Neuron (in vitro differentiated cells): Measurements from ENCODE around the gene GFRA1.

Source experiments
- H2AFZ ChIP-seq: one replicate; pipeline ENCODE4 v1.6.1; 2013; ENCODE audit warnings: low read depth, mild to moderate bottlenecking, inconsistent platforms, low read length, moderate library complexity
- H3K27me3 ChIP-seq: one replicate; pipeline ENCODE4 v1.6.1; 2013; ENCODE audit warnings: low read length; ENCODE audit not compliant: insufficient read depth
- H3K36me3 ChIP-seq: one replicate; pipeline ENCODE4 v1.6.1; 2013; ENCODE audit warnings: low read length; ENCODE audit not compliant: insufficient read depth
- H3K4me1 ChIP-seq: one replicate; pipeline ENCODE4 v1.6.1; 2013; ENCODE audit warnings: low read length; ENCODE audit not compliant: insufficient read depth
- H3K4me3 ChIP-seq: 2 replicates; pipeline ENCODE4 v1.5.1; 2013; ENCODE audit warnings: mild to moderate bottlenecking, low read length, moderate library complexity
- H3K9me3 ChIP-seq: one replicate; pipeline ENCODE4 v1.6.1; 2013; ENCODE audit warnings: low read length

Gene GFRA1

DNA sequence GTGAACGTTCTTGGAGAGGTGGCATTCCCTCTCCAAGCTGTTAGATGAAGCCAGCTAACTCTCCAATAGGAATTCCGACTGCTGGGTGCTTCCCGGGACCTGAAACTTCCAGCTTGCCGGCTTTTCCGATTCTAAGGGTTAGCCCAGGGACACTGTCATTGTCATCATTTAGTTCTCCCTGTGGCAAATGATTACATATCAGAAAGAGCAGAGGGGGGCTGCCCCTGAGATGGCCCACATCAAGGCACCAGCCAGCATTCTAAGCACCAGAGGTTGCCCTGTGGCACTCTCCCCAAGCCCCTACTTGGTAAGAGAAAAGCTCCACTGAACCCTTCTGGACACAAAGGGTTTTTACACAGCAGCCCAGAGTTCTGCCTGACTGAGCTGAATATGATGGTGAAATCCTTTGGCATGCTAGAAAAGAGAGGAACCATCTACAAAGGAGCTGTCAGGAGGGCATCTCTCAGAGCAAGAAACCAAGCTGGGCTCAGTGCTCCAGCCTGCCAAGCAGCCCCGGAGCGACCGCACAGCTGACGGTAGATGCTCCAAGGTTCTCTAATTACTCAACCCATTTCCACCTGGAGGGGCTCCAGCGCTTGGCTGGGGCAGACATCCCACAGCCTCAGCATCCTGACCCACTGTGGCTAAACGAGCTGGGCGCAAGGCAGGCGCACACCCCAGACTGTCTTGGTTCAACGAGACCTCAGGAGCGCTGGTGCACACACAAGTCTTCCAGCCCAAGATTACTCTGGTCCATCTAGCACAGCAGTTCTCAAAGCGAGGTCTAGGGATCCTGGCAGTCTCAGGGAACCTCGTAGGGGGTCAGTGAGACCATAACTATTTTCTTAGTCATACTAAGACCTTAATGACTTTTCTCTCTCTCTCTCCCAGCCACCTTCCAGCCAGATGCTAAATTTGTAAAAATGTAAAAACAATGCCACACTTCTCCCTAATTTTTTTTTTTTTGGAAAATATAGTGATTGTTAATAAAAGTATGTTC is 160.5 kb downstream of the GFRA1 start:
- H3K27me3 ChIP-seq = no peaks in the 10 kb centered on the region

DNA sequence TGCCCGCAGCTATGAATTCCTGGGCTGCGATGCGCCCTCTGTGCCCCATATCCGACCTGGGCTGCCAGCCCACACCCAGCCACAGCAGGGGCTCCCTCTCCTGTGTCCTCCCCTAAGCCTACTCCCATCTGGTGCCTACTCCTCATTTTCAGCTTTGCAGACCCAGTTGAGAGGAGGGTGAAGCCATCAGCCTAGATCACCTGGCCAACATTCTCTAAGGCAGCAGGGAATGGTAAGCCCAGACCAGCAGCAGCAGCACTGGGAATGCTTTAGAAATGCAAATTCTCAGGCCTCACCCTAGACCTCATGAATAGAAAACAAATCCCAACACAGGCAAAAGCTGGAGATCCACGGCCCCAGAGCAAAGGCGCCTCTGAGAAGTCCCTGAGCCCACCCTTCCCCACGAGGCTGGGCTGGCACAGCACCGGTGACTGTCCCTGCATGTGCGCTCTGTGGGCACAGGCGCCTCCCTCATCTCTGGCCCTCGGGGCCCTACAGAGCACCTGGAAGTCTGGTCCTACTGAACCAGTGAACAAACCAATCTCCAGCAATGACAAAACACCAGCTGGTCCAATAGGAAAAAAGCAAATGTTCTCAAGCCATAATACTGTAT is 161.4 kb downstream of the GFRA1 start:
- no peaks in the 10 kb centered on the region for H3K4me1 ChIP-seq
- H2AFZ ChIP-seq = no peak overlapping the region
- no peaks in the 10 kb centered on the region for H3K36me3 ChIP-seq
- no peaks in the 10 kb centered on the region for H3K27me3 ChIP-seq
- H3K4me3 ChIP-seq = no peak overlapping the region
- no peaks in the 10 kb centered on the region for H3K9me3 ChIP-seq

More for the DNA sequence above, 160.5 kb downstream of the GFRA1 start:
- Histone ChIP-seq H3K4me1 (no peaks in the 10 kb centered on the region), H2AFZ (no peak overlapping the region), H3K9me3 (no peaks in the 10 kb centered on the region), H3K36me3 (peaks cover 2% of the 10 kb centered on the region), H3K4me3 (no peak overlapping the region)

DNA sequence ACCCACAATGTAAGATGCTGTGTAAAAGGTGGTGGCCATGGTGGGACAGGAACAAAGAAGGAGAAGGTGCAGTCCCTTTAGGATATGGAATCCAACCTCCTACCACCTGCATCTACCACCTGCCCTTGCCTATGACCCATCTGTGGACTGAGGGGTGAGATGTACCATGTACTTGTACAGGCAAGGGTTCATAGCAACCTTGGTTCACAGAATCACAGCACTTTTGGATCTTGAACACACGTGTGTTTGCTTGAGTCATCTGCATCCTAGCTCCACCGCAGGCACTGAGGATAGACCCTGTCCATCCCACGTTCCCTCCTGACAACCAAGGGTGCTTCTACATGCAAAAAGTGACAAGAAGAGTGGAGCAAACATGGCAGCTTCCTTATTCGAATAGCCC is 162.3 kb downstream of the GFRA1 start:
- Histone ChIP-seq H3K27me3 (no peaks in the 10 kb centered on the region), H3K36me3 (no peaks in the 10 kb centered on the region), H3K4me3 (no peak overlapping the region), H3K9me3 (no peaks in the 10 kb centered on the region), H2AFZ (no peak overlapping the region), H3K4me1 (no peaks in the 10 kb centered on the region)

DNA sequence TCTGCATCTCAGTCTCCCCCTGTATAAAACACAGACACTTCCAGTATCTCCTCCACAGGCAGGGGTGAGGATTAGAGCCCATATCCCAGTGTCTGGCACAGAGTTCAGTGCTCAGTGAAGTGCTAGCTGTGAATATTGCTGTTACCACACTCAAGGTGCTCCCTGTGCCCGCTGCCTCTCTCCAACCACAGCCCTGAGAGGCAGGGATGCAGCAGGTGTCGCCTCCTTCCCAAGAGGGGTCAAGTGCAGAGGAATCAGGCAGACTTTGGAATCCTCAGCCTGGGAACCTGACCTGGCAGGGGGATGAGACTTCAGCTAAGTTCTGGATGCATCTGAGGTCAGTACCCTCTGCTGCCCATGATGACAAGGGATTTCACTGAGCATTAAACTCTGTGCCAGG is 163.1 kb downstream of the GFRA1 start:
- Histone ChIP-seq H3K27me3 (no peaks in the 10 kb centered on the region), H3K9me3 (no peaks in the 10 kb centered on the region), H3K4me3 (no peak overlapping the region), H3K4me1 (peaks cover 3% of the 10 kb centered on the region), H2AFZ (no peak overlapping the region), H3K36me3 (no peaks in the 10 kb centered on the region)

DNA sequence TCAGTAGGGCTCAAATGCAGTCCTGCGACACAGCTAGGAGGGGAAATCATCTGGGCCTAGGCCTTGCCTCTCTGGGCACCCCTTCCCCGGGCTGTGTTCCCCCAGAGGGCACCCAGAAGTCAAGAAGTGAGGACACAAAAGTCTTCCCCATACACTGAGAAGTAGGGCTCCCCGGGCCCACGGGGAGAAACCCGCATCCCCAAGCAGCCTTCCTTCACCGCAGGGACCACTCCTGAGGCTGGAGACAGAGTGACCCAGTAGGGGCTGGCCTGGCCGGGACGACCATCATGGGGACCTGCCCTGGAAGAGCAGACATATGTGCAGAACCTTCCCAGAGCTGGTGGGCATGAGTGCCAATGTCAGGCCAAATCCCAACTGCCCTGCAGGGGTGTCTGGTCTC is 163.5 kb downstream of the GFRA1 start:
- no peak overlapping the region for H2AFZ ChIP-seq
- H3K36me3 ChIP-seq = no peaks in the 10 kb centered on the region
- H3K4me3 ChIP-seq = no peak overlapping the region
- no peaks in the 10 kb centered on the region for H3K9me3 ChIP-seq
- H3K4me1 ChIP-seq = peaks cover 3% of the 10 kb centered on the region
- no peaks in the 10 kb centered on the region for H3K27me3 ChIP-seq

DNA sequence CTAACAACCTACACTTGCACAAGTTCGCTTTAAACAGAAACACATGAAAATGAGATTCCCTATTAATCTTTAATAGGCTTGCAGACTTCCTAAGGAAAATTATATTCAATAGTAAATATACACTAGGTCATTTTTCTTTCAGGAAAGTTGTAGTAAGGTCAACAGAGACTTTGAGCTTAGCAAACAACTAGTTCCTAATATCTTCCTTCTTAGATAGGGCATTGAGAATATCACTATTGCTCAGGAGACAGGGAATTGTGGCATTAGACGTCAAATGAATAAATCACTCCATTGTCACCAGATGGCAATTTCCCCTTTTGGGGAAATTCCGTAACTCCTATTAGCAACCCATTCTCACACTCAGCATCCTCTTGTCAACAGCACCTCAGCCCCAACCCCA is 164.9 kb downstream of the GFRA1 start:
- Histone ChIP-seq H2AFZ (no peak overlapping the region), H3K4me1 (peaks cover 3% of the 10 kb centered on the region), H3K27me3 (no peaks in the 10 kb centered on the region), H3K9me3 (no peaks in the 10 kb centered on the region), H3K4me3 (no peak overlapping the region), H3K36me3 (no peaks in the 10 kb centered on the region)

DNA sequence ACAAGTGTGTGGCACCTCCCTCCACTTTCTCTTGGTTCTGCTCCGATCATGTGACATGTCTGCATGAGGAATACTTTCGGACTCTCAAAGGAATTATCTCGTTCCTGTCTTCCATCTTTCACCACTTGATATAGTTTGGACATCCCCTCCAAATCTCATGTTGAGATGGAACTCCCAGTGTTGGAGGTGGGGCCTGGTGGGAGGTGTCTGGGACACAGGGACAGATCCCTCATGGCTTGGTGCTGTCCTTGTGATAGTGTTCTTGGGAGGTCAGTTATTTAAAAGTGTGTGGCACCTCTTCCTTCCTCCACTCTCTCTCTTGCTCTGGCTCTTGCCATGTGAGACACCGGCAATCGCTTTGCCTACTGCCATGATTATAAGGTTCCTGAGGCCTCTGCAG is 166.4 kb downstream of the GFRA1 start:
- H3K9me3 ChIP-seq = no peaks in the 10 kb centered on the region
- no peaks in the 10 kb centered on the region for H3K27me3 ChIP-seq
- H2AFZ ChIP-seq = no peak overlapping the region
- no peak overlapping the region for H3K4me3 ChIP-seq
- H3K36me3 ChIP-seq = no peaks in the 10 kb centered on the region
- H3K4me1 ChIP-seq = peaks cover 3% of the 10 kb centered on the region

DNA sequence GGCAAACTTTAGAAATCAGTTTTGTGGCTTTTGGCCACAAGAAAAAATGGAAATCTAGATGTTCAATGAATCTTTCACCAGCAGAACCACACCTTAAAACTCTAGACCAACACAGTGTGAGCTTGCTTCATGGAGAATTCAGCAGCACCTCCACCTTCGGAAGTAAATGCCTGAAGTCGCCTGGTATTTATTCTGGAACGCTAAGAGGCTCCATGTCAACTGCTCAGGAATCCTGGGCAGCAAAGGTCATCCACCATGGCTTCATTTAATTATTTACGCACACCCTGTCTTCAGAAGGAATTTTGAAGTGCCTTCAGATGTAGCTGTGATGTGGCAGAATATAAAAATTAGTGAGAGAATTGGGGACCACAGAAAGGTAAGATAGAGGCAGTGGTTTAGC is 167.7 kb downstream of the GFRA1 start:
- peaks cover 3% of the 10 kb centered on the region for H3K4me1 ChIP-seq
- H2AFZ ChIP-seq = no peak overlapping the region
- no peaks in the 10 kb centered on the region for H3K36me3 ChIP-seq
- no peak overlapping the region for H3K4me3 ChIP-seq
- no peaks in the 10 kb centered on the region for H3K27me3 ChIP-seq
- no peaks in the 10 kb centered on the region for H3K9me3 ChIP-seq

DNA sequence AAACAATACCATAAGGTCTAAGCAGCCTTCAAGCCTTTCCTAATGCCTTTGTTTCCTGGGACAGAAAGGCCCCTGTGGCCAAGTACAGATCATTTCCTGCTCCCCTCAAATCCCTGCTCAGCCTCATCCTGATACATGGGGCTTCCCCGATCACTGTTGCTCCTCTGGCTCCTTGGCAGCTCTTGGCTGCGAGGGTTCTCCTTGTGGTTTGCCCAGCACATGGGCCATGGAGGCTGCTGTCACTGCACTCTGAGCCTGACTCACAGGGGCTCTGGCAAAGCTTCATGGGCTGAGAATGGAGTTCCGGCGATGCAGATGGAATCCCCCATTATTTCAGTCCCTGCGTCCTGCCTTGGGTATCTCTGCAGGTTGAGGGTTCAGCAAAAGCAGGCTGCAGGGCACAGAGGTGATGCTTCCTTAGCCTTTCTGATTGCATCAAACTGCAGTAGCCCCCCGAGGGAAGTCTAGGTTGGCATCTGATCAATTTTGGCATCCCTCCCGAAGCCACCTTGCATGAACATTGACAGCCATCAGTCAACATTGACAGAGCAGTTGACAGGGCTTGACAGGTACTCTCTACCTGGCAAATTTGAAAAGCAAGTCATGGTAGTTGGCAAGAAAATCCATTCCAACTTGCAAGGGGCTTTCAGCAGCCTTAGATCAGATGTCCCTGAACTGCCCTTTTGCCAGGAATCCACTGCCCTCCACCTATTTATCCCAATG is 168.6 kb downstream of the GFRA1 start:
- no peaks in the 10 kb centered on the region for H3K9me3 ChIP-seq

DNA sequence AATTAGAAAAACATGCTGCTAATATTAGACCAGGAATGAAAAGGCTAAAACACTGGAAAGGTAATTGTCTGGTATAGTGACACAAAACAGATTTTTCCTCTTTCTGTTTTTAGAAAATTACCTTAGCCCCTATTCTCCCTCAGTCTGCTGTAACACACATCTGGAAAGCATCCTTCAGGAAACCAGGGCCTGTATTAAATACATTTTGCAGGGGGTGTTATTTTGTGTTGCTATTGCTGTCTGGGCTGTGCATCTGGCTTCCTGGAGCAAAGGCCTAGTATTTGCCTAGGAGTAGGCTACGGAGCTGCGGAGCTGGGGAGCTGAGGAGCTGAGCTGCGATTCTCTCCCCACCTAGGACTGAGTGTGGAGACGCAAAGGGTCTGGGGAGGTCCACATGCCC is 169.3 kb downstream of the GFRA1 start:
- Histone ChIP-seq H2AFZ (no peak overlapping the region), H3K4me3 (no peak overlapping the region), H3K36me3 (no peaks in the 10 kb centered on the region), H3K9me3 (no peaks in the 10 kb centered on the region), H3K27me3 (no peaks in the 10 kb centered on the region), H3K4me1 (peaks cover 11% of the 10 kb centered on the region)

More for the DNA sequence above, 168.6 kb downstream of the GFRA1 start:
- Histone ChIP-seq H3K27me3 (no peaks in the 10 kb centered on the region), H3K4me1 (peaks cover 5% of the 10 kb centered on the region), H3K36me3 (no peaks in the 10 kb centered on the region), H2AFZ (no peak overlapping the region), H3K4me3 (no peak overlapping the region)

DNA sequence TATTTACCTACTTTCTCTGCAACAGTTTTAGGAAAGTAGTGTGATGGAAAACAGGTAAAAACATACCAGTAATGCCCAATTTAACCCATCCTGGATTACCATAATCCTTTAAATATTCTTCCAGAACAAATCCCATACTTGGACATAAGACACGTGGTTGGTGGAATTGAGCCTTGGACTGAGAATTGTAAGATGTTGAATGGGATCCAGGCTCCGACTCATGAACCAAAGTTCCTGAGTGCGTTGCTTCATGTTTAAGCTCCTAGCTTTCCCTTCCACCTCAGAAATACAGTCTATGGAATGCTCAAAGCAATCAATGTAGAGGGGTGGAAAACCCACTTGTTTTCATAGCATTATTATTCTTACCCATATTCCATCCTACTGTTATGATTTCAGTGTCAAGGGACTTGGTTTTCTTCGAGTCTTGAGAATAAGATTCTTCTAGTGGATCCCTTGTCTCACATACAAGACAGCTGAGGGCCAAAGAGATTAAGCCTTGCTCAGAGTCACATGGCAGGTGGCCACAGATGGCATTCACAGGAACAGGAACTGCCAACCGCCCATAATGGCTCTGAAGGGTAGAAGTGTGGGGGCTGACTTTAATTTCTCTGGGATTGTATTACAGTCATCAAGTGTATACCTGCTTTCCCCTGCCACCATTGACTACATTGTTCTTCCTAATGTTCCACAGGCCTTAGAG is 171.2 kb downstream of the GFRA1 start:
- no peaks in the 10 kb centered on the region for H3K9me3 ChIP-seq
- peaks cover 29% of the 10 kb centered on the region for H3K4me1 ChIP-seq
- H2AFZ ChIP-seq = no peak overlapping the region
- H3K4me3 ChIP-seq = no peak overlapping the region
- H3K36me3 ChIP-seq = no peaks in the 10 kb centered on the region
- no peaks in the 10 kb centered on the region for H3K27me3 ChIP-seq

DNA sequence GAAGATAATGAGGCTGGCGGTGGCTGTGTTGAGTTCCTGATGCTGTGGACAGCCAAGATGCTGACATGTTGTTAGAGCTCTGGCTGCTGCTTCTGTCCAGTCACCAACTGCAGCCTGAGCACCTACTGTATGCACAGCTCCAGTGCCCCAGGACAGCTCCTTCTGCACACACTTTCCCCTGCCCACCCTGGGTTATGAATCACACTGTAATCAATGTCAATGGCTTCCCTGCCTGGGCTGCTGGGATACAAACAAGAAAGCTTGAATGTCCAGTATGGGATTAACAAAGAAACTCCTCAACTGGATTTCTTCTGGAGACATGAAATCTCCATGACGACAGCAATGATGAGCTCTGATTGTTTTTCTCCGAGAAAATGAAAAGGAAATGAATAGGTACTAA is 172.0 kb downstream of the GFRA1 start:
- H3K4me1 ChIP-seq = peaks cover 37% of the 10 kb centered on the region
- H3K27me3 ChIP-seq = no peaks in the 10 kb centered on the region
- no peak overlapping the region for H3K4me3 ChIP-seq
- H2AFZ ChIP-seq = no peak overlapping the region
- H3K9me3 ChIP-seq = no peaks in the 10 kb centered on the region
- H3K36me3 ChIP-seq = no peaks in the 10 kb centered on the region
